Measurements from ENCODE around the gene MSH3. TPM values are rescaled to one million over a fixed set of nuclear protein-coding genes. Genes with fewer than 3 reads are reported as not detected.
"Not testable (repeated sequence)": the region's sequence is repeated elsewhere in the genome, so short reads cannot be mapped to it uniquely, and the experiment has no call there.

The MSH3 gene
- total RNA-seq, 4 donors from 2014 or later: 10.0 to 16.8 (median 13.1) TPM

GRCh38 chr5:80736730-80737129, 82.3 kb downstream of the MSH3 start:
- ATAC-seq (ENCODE audit: low FRiP score): no peak
- no peak for DNase-seq (ENCODE audit: low spot score)
- TF ChIP-seq CTCF (IDR thresholded peaks at IDR 0.05): no peak

GRCh38 chr5:80738466-80738865, 84.0 kb downstream of the MSH3 start:
- ATAC-seq (ENCODE audit: low FRiP score): no peak
- DNase-seq (ENCODE audit: low spot score): no peak
- TF ChIP-seq CTCF (IDR thresholded peaks at IDR 0.05): no peak

GRCh38 chr5:80739057-80739456, 84.6 kb downstream of the MSH3 start:
- ATAC-seq (ENCODE audit: low FRiP score) (no peak), DNase-seq (ENCODE audit: low spot score) (no peak)
- no peak for TF ChIP-seq CTCF (IDR thresholded peaks at IDR 0.05)

GRCh38 chr5:80739496-80739895, 85.0 kb downstream of the MSH3 start:
- ATAC-seq (ENCODE audit: low FRiP score) (no peak), DNase-seq (ENCODE audit: low spot score) (no peak)
- TF ChIP-seq CTCF (IDR thresholded peaks at IDR 0.05): no peak

DNA sequence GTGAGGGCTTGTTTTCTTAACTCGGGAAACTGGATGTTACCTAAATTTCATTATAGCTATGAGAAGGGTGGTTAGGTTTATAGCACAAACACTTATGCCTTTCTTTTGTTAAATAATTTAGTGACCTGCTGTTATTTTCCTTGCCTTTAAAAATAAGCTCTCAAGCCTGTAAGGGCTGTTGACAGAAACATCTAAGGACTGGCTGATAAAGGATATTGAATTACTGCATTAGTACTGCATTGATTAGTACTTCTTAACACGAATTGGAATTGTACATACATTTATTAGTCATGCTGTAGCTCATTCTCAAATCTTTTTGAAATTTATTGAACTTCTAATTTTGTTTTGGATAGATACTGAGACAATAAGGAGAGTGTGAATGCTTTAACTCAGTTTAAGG, 85.4 kb downstream of the MSH3 start:
- no peak for ATAC-seq (ENCODE audit: low FRiP score)
- no peak for TF ChIP-seq CTCF (IDR thresholded peaks at IDR 0.05)
- no peak for DNase-seq (ENCODE audit: low spot score)

GRCh38 chr5:80740488-80740887, 86.0 kb downstream of the MSH3 start:
- DNase-seq (ENCODE audit: low spot score); ATAC-seq (ENCODE audit: low FRiP score): not testable (repeated sequence)

GRCh38 chr5:80740999-80741398, 86.5 kb downstream of the MSH3 start:
- TF ChIP-seq CTCF (IDR thresholded peaks at IDR 0.05): no peak
- no peak for DNase-seq (ENCODE audit: low spot score)
- ATAC-seq (ENCODE audit: low FRiP score): no peak

DNA sequence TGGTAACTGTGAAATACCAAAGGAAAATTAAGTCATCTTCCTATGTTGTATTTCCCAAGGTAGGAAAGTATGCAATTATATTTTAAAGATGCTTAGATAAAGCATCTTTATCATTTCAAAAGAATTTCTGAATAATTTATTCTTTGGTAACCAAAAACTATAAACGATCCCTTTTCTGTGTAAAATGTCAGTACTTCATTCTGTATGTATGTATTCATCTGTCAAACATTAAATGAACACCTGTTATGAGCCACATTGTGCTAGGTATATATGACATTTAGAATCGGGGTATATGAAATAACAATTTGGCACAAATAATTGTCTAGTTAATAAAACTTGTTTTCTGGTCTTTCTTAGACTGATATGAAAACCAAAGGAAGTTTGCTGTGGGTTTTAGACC, 89.7 kb downstream of the MSH3 start:
- ATAC-seq (ENCODE audit: low FRiP score): no peak
- DNase-seq (ENCODE audit: low spot score): no peak
- no peak for TF ChIP-seq CTCF (IDR thresholded peaks at IDR 0.05)

All from omental fat pad (tissue), 4 donors.